WTC11 (cell line): Measurements from ENCODE around the gene JOSD1.

Source experiments
- ATF2 ChIP-seq: sonication (generic); formaldehyde crosslinking; IDR thresholded peaks from 2 replicates; pipeline ENCODE4 v1.8.1; 2022; ENCODE audit warnings: low read depth, missing genetic modification reagents, borderline replicate concordance
- CREB1 ChIP-seq: sonication (generic); formaldehyde crosslinking; IDR thresholded peaks from 2 replicates; pipeline ENCODE4 v1.8.0; 2023; ENCODE audit warnings: mild to moderate bottlenecking, missing genetic modification reagents
- CTCF ChIP-seq: fragments of 200-600 bp; IDR thresholded peaks from 2 replicates; pipeline ENCODE4 v1.8.0; 2022; ENCODE audit warnings: antibody characterized with exemption
- E2F1 ChIP-seq: sonication (generic); formaldehyde crosslinking; IDR thresholded peaks from 2 replicates; pipeline ENCODE4 v1.8.0; 2022; ENCODE audit warnings: mild to moderate bottlenecking, missing genetic modification reagents
- ELF4 ChIP-seq: sonication (generic); formaldehyde crosslinking; IDR thresholded peaks from 2 replicates; pipeline ENCODE4 v1.8.1; 2022; ENCODE audit warnings: low read depth, mild to moderate bottlenecking, moderate library complexity, missing genetic modification reagents
- HMGA2 ChIP-seq: fragments of 250-450 bp; sonication (Bioruptor Pico); IDR thresholded peaks from 2 replicates; pipeline ENCODE4 v1.4.0; 2021; ENCODE audit warnings: mild to moderate bottlenecking, moderate library complexity
- IRF2 ChIP-seq: sonication (generic); formaldehyde crosslinking; IDR thresholded peaks from 2 replicates; pipeline ENCODE4 v1.8.0; 2022; ENCODE audit warnings: low read depth, missing genetic modification reagents, borderline replicate concordance
- JAZF1 ChIP-seq: fragments of 250-450 bp; sonication (Bioruptor Pico); IDR thresholded peaks from 2 replicates; pipeline ENCODE4 v1.9.0; 2021; ENCODE audit warnings: moderate library complexity, mild to moderate bottlenecking, inconsistent platforms
- TCF7 ChIP-seq: sonication (generic); formaldehyde crosslinking; IDR thresholded peaks from 2 replicates; pipeline ENCODE4 v1.8.0; 2022; ENCODE audit warnings: mild to moderate bottlenecking, low read depth, missing genetic modification reagents, moderate library complexity
- ZNF219 ChIP-seq: sonication (generic); formaldehyde crosslinking; IDR thresholded peaks from 2 replicates; pipeline ENCODE4 v1.8.0; 2023; ENCODE audit warnings: missing genetic modification reagents, mild to moderate bottlenecking, borderline replicate concordance
- ZNF232 ChIP-seq: sonication (generic); formaldehyde crosslinking; IDR thresholded peaks from 2 replicates; pipeline ENCODE4 v1.8.0; 2022; ENCODE audit warnings: mild to moderate bottlenecking, missing genetic modification reagents

- TF ChIP-seq TCF7 (CRISPR knock-in tag) (no peak), E2F1 (no peak), CREB1 (CRISPR knock-in tag) (no peak), ELF4 (CRISPR knock-in tag) (no peak), CTCF (no peak), ATF2 (CRISPR knock-in tag) (no peak), ZNF219 (CRISPR knock-in tag) (no peak), IRF2 (no peak), ZNF232 (CRISPR knock-in tag) (no peak), HMGA2 (CRISPR knock-in tag) (no peak), JAZF1 (CRISPR knock-in tag) (no peak)
These were observed 5.8 kb downstream of the JOSD1 start for GRCh38 chr22:38694940-38695339.
